Upper lobe of right lung (tissue), 1 donor: ENCODE measurements around the gene OR4N2. TPM values are rescaled to one million over a fixed set of nuclear protein-coding genes. Genes with fewer than 3 reads are reported as not detected.
A peak's percentile ranks its signal among the peaks of the same experiment; 100 is the strongest.
"Not testable (repeated sequence)": the region's sequence is repeated elsewhere in the genome, so short reads cannot be mapped to it uniquely, and the experiment has no call there.

Experiments used
- ATAC-seq: fragments of 200-7000 bp; cut with Tn5 transposase; one replicate; pipeline ENCODE4 v1.9.1; 2020; ENCODE audit warnings: mild to moderate bottlenecking, moderate library complexity
- DNase-seq: peaks from one replicate; pipeline ENCODE4 v3.0.0-alpha.2; 2020
- H3K27ac ChIP-seq: fragments of 200-600 bp; one replicate; pipeline ENCODE4 v1.8.0; 2022
- H3K27me3 ChIP-seq: fragments of 200-600 bp; one replicate; pipeline ENCODE4 v1.8.0; 2022; ENCODE audit warnings: mild to moderate bottlenecking
- H3K36me3 ChIP-seq: fragments of 200-600 bp; one replicate; pipeline ENCODE4 v1.8.0; 2022
- H3K4me1 ChIP-seq: fragments of 200-600 bp; one replicate; pipeline ENCODE4 v1.8.0; 2022
- H3K4me3 ChIP-seq: fragments of 200-600 bp; one replicate; pipeline ENCODE4 v1.8.0; 2022; ENCODE audit warnings: mild to moderate bottlenecking
- H3K9me3 ChIP-seq: fragments of 200-600 bp; one replicate; pipeline ENCODE4 v1.8.0; 2022
- CTCF ChIP-seq: fragments of 200-600 bp; IDR thresholded peaks from one replicate; pipeline ENCODE4 v1.8.0; 2022; ENCODE audit warnings: antibody characterized with exemption
- intact Hi-C: fragments of 100-400 bp; cut with DNase I; formaldehyde crosslinking; loops from one replicate; pipeline ENCODE4 v1.11.0; 2022
- total RNA-seq: library from RNA; stranded (reverse); fragmentation: NEBNext Ultra II Directional; extraction: Animal tissue kit (Norgen Biotek cat#: 25700); gene quantifications from one replicate; pipeline ENCODE4 v1.2.1, GENCODE V29; 2021
- donor health status: DM: no; HTN: yes; CAD: no; lungs with severe emphysema.

The OR4N2 gene
- total RNA-seq, 1 donor from 2014 or later, result not detected

GRCh38 chr14:19823765-19824164 lies 20.2 kb downstream of the OR4N2 start:
- no peak for ATAC-seq
- Histone ChIP-seq H3K4me1 (no peaks in the 10 kb centered on the region), H3K4me3 (no peak overlapping the region), H3K27ac (no peak overlapping the region), H3K9me3 (no peaks in the 10 kb centered on the region), H3K36me3 (no peaks in the 10 kb centered on the region), H3K27me3 (no peaks in the 10 kb centered on the region)
- TF ChIP-seq CTCF, result no peak
- no peak for DNase-seq
- intact Hi-C loops, result no loop called here

- H3K9me3 ChIP-seq, H3K27ac ChIP-seq, H3K36me3 ChIP-seq, H3K27me3 ChIP-seq, H3K4me3 ChIP-seq, intact Hi-C loops, H3K4me1 ChIP-seq, ATAC-seq, DNase-seq: not testable (repeated sequence)
Observed at GRCh38 chr14:19827626-19828244, 24.2 kb downstream of the OR4N2 start.

- intact Hi-C loops, result no loop called here
- ATAC-seq, result no peak
Observed at GRCh38 chr14:19828314-19828713, 24.7 kb downstream of the OR4N2 start.

GRCh38 chr14:19834203-19834848 lies 30.8 kb downstream of the OR4N2 start:
- DNase-seq, H3K27me3 ChIP-seq, H3K9me3 ChIP-seq, H3K27ac ChIP-seq, H3K4me1 ChIP-seq, H3K36me3 ChIP-seq, H3K4me3 ChIP-seq, intact Hi-C loops: not testable (repeated sequence)
- peak; percentile 42 for ATAC-seq

More at GRCh38 chr14:19828314-19828713, 24.7 kb downstream of the OR4N2 start:
- no peaks in the 10 kb centered on the region for H3K4me1 ChIP-seq
- no peak overlapping the region for H3K4me3 ChIP-seq
- no peak for DNase-seq
- no peaks in the 10 kb centered on the region for H3K9me3 ChIP-seq
- no peak for TF ChIP-seq CTCF
- H3K27ac ChIP-seq, result no peak overlapping the region
- H3K36me3 ChIP-seq, result no peaks in the 10 kb centered on the region
- H3K27me3 ChIP-seq, result no peaks in the 10 kb centered on the region

GRCh38 chr14:19838433-19838832 lies 34.9 kb downstream of the OR4N2 start:
- Histone ChIP-seq H3K4me3 (no peak overlapping the region), H3K9me3 (no peaks in the 10 kb centered on the region), H3K27ac (no peak overlapping the region), H3K4me1 (no peaks in the 10 kb centered on the region), H3K27me3 (no peaks in the 10 kb centered on the region), H3K36me3 (no peaks in the 10 kb centered on the region)
- no peak for DNase-seq
- no peak for ATAC-seq
- no peak for TF ChIP-seq CTCF
- intact Hi-C loops, result no loop called here

- Histone ChIP-seq H3K27me3 (no peaks in the 10 kb centered on the region), H3K36me3 (no peaks in the 10 kb centered on the region), H3K9me3 (no peaks in the 10 kb centered on the region), H3K4me3 (no peak overlapping the region), H3K4me1 (no peaks in the 10 kb centered on the region), H3K27ac (no peak overlapping the region)
- ATAC-seq, result no peak
- no peak for TF ChIP-seq CTCF
- no peak for DNase-seq
- intact Hi-C loops, result no loop called here
Observed at GRCh38 chr14:19851365-19851764, 47.8 kb downstream of the OR4N2 start.

GRCh38 chr14:19866061-19866669 lies 62.6 kb downstream of the OR4N2 start:
- H3K9me3 ChIP-seq, H3K36me3 ChIP-seq, H3K27me3 ChIP-seq, H3K27ac ChIP-seq, H3K4me1 ChIP-seq, H3K4me3 ChIP-seq, intact Hi-C loops, ATAC-seq: not testable (repeated sequence)
- peak; percentile 56 for DNase-seq
